HepG2 (cell line): ENCODE measurements around the gene DIMT1. TPM values are rescaled to one million over a fixed set of nuclear protein-coding genes. Genes with fewer than 3 reads are reported as not detected.
A peak's percentile ranks its signal among the peaks of the same experiment; 100 is the strongest.

ENCODE experiments used
- AKAP8 ChIP-seq: sonication (generic); formaldehyde crosslinking; IDR thresholded peaks from 2 replicates; pipeline ENCODE4 v1.5.1; 2020; ENCODE audit warnings: mild to moderate bottlenecking, missing genetic modification reagents
- ARNT ChIP-seq: fragments of 450-650 bp; IDR thresholded peaks from 2 replicates; pipeline ENCODE4 v1.6.1; 2017
- CHD2 ChIP-seq: IDR thresholded peaks from 2 replicates; pipeline ENCODE4 v1.6.1; 2011; ENCODE audit warnings: low read depth, low read length, improper control_type of control experiment
- DNMT1 ChIP-seq: sonication (generic); formaldehyde crosslinking; IDR thresholded peaks from 2 replicates; pipeline ENCODE4 v1.5.1; 2020; ENCODE audit warnings: mild to moderate bottlenecking, missing genetic modification reagents
- GLI4 ChIP-seq: sonication (generic); formaldehyde crosslinking; IDR thresholded peaks from 2 replicates; pipeline ENCODE4 v1.5.1; 2020; ENCODE audit warnings: missing genetic modification reagents, mild to moderate bottlenecking, moderate library complexity, borderline replicate concordance
- IKZF4 ChIP-seq: sonication (generic); formaldehyde crosslinking; IDR thresholded peaks from 2 replicates; pipeline ENCODE4 v1.5.1; 2020; ENCODE audit warnings: borderline replicate concordance, mild to moderate bottlenecking, low read depth, missing genetic modification reagents; ENCODE audit errors: not compliant biosample characterization
- IRF1 ChIP-seq: sonication (generic); formaldehyde crosslinking; IDR thresholded peaks from 2 replicates; pipeline ENCODE4 v1.4.0; 2020; ENCODE audit warnings: low read depth, mild to moderate bottlenecking, missing genetic modification reagents
- MEIS2 ChIP-seq: sonication (generic); formaldehyde crosslinking; IDR thresholded peaks from 2 replicates; pipeline ENCODE4 v1.9.0; 2021; ENCODE audit warnings: mild to moderate bottlenecking, missing genetic modification reagents
- NONO ChIP-seq, 2 experiments: fragments of 450-650 bp in 1 of 2; sonication (generic) in 1 of 2; formaldehyde crosslinking in 1 of 2; IDR thresholded peaks in 1 of 2; conservative IDR thresholded peaks in 1 of 2; 2 replicates each; pipeline versions ENCODE4 v1.6.1 to v1.8.0; 2017 to 2022; ENCODE audit warnings: mild to moderate bottlenecking in 1 of 2, missing genetic modification reagents in 1 of 2, moderate library complexity in 1 of 2
- NR3C1 ChIP-seq: sonication (generic); formaldehyde crosslinking; IDR thresholded peaks from 2 replicates; pipeline ENCODE4 v1.4.0; 2020; ENCODE audit warnings: missing genetic modification reagents
- PAWR ChIP-seq: sonication (generic); formaldehyde crosslinking; IDR thresholded peaks from 2 replicates; pipeline ENCODE4 v1.4.0; 2020; ENCODE audit warnings: missing genetic modification reagents, mild to moderate bottlenecking, borderline replicate concordance
- PCBP1 ChIP-seq: fragments of 200-400 bp; formaldehyde crosslinking; IDR thresholded peaks from 2 replicates; pipeline ENCODE4 v1.6.1; 2017; ENCODE audit warnings: mild to moderate bottlenecking, low read depth, low read length, borderline replicate concordance
- PHF8 ChIP-seq: sonication (generic); formaldehyde crosslinking; IDR thresholded peaks from 2 replicates; pipeline ENCODE4 v1.5.0; 2020; ENCODE audit warnings: missing genetic modification reagents
- SALL1 ChIP-seq: sonication (generic); formaldehyde crosslinking; IDR thresholded peaks from 2 replicates; pipeline ENCODE4 v1.8.0; 2022; ENCODE audit warnings: mild to moderate bottlenecking, missing genetic modification reagents
- SIN3B ChIP-seq: fragments of 150-350 bp; IDR thresholded peaks from 2 replicates; pipeline ENCODE4 v1.6.1; 2014; ENCODE audit warnings: low read length
- ZNF205 ChIP-seq: IDR thresholded peaks from 2 replicates; pipeline ENCODE4 v1.6.1; 2018; ENCODE audit warnings: missing biosample characterization, missing genetic modification reagents
- ZNF337 ChIP-seq: sonication (generic); formaldehyde crosslinking; IDR thresholded peaks from 2 replicates; pipeline ENCODE4 v1.5.1; 2020; ENCODE audit warnings: missing genetic modification reagents, low read depth, mild to moderate bottlenecking, borderline replicate concordance
- ZNF530 ChIP-seq: sonication (generic); formaldehyde crosslinking; IDR thresholded peaks from 2 replicates; pipeline ENCODE4 v1.5.0; 2020; ENCODE audit warnings: low read depth, mild to moderate bottlenecking, missing genetic modification reagents
- ZNF543 ChIP-seq: sonication (generic); formaldehyde crosslinking; IDR thresholded peaks from 2 replicates; pipeline ENCODE4 v1.4.0; 2020; ENCODE audit warnings: mild to moderate bottlenecking, missing genetic modification reagents
- ZNF567 ChIP-seq: sonication (generic); formaldehyde crosslinking; IDR thresholded peaks from 2 replicates; pipeline ENCODE4 v1.8.1; 2023; ENCODE audit warnings: mild to moderate bottlenecking, missing genetic modification reagents, borderline replicate concordance
- ZNF720 ChIP-seq: sonication (generic); formaldehyde crosslinking; IDR thresholded peaks from 2 replicates; pipeline ENCODE4 v1.4.0; 2020; ENCODE audit warnings: missing genetic modification reagents
- ZNF770 ChIP-seq: sonication (generic); formaldehyde crosslinking; IDR thresholded peaks from 2 replicates; pipeline ENCODE4 v1.5.0; 2020; ENCODE audit warnings: mild to moderate bottlenecking, missing genetic modification reagents
- ZSCAN31 ChIP-seq: sonication (generic); formaldehyde crosslinking; IDR thresholded peaks from 2 replicates; pipeline ENCODE4 v1.5.0; 2020; ENCODE audit warnings: low read depth, mild to moderate bottlenecking, missing genetic modification reagents
- ZXDC ChIP-seq: sonication (generic); formaldehyde crosslinking; IDR thresholded peaks from 2 replicates; pipeline ENCODE4 v1.5.0; 2020; ENCODE audit warnings: mild to moderate bottlenecking, missing genetic modification reagents
- polyA plus RNA-seq, 8 experiments: library from polyadenylated mRNA; depleted of rRNA in 3 of 8; stranded (reverse) in 7 of 8; unstranded in 1 of 8; fragments of >200 nt; fragmentation: Illumina TruSeq in 4 of 8; extraction: Trizol in 4 of 8; gene quantifications; 2 replicates each; pipeline versions ENCODE4 v1.2.1 to v1.2.3, GENCODE V29; 2011 to 2016; ENCODE audit warnings: low read depth in 4 of 8, missing spikeins in 1 of 8, mixed read lengths in 1 of 8; ENCODE audit not compliant: insufficient read depth in 1 of 8
- total RNA-seq, 5 experiments: library from RNA; depleted of rRNA; stranded (reverse); fragments of >200 nt; fragmentation: Illumina TruSeq; extraction: Trizol; gene quantifications; 2 replicates each; pipeline ENCODE4 v1.2.3, GENCODE V29; 2016; ENCODE audit warnings: low read depth in 1 of 5
- TF ChIP-seq, protein P1 (sequence below): sonication (generic); formaldehyde crosslinking; IDR thresholded peaks from 2 replicates; pipeline ENCODE4 v1.8.0; 2022; ENCODE audit warnings: missing genetic modification reagents, low read depth, mild to moderate bottlenecking, borderline replicate concordance

Gene DIMT1
- total and polyA plus RNA-seq, 2 of the 13 experiments (the other 11 are each of a cell fraction or from before 2014, with no cell fraction given) = 16.1 to 35.2 TPM

DNA sequence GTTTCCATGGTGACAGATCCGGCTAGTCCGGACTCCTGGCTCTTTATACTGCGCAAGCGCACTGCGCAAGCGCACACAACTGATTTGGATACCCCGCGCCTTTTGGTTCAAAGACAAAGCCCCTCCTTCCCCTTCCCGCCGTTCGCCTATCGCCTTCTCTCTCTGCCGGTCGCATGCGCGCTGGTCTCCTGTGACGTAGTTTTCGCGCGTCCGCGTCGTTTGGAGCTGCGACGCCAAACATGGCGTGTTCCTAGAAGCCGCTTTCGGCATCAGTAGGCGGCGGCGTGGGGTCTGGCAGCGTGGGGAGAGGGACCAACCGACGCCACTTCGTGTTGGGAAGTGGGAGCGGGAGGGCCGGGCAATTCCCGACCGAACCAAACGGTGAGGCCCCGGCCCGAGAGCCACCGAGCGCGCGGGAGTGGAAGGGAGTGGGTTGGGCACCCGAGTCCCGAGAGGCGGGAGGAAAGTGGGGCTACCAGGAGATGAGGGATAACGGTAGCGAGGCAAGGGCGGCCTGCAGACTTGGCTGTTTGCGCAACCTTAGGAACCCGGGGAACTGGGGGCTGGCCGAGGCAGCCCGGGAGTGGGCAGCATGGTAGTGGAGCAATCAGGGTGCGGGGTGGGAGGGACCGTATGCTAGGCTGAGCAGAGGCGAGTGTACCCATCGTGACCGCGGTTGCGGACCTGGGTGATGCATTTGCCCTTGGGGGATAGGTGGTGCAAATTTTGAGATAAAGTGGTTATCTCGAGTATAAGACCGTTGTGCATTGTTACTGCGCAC lies 9.0 kb upstream of the DIMT1 start, which contains the start of gene IPO11 (continued):
- TF ChIP-seq ZXDC (CRISPR knock-in tag) (no peak), ZNF770 (no peak), SALL1 (CRISPR knock-in tag) (peak; percentile 85), ZSCAN31 (peak; percentile 82; the same call in 1 of the 2 replicates), DNMT1 (CRISPR knock-in tag) (no peak), IKZF4 (peak; percentile 31), NR3C1 (no peak), MEIS2 (CRISPR knock-in tag) (no peak), ZNF720 (no peak), PHF8 (peak; percentile 92), CHD2 (no peak; the same call in 1 of the 2 replicates), ZNF567 (CRISPR knock-in tag) (no peak), SIN3B (peak; percentile 98), ZNF530 (CRISPR knock-in tag) (no peak), PCBP1 (peak; percentile 91), GLI4 (CRISPR knock-in tag) (peak; percentile 30; the same call in 1 of the 2 replicates), PAWR (CRISPR knock-in tag) (no peak), IRF1 (CRISPR knock-in tag) (no peak), NONO (IDR thresholded peaks at IDR 0.05) (no peak), NONO (CRISPR knock-in tag; conservative IDR thresholded peaks at IDR 0.05) (peak; percentile 63; the same call in 1 of the 2 replicates), AKAP8 (CRISPR knock-in tag) (no peak), ZNF205 (CRISPR knock-in tag) (no peak), ARNT (no peak), ZNF337 (CRISPR knock-in tag) (no peak), ZNF543 (no peak)
- TF ChIP-seq, protein P1, sequence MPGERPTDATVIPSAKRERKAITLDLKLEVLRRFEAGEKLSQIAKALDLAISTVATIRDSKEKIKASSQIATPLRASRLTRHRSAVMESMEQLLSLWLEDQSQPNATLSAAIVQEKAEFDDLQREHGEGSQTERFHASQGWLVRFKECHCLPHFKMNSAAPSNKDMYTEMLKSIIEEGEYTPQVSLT (CRISPR knock-in tag) = no peak
